Loucy (cell line): ENCODE data around the gene BRD9.

Experiments
- H2AFZ ChIP-seq: fragments of 200-600 bp; sonication (generic); 2 replicates; pipeline ENCODE4 v1.6.0; 2016; ENCODE audit warnings: antibody characterized with exemption, mild to moderate bottlenecking, low read length, moderate library complexity
- H3F3A ChIP-seq: fragments of 200-600 bp; 2 replicates; pipeline ENCODE4 v1.6.0; 2016; ENCODE audit warnings: antibody characterized with exemption, low read depth, mild to moderate bottlenecking
- H3K27me3 ChIP-seq: fragments of 200-600 bp; sonication (generic); 2 replicates; pipeline ENCODE4 v1.6.1; 2014; ENCODE audit warnings: low read length, mild to moderate bottlenecking; ENCODE audit not compliant: insufficient read depth, poor library complexity, severe bottlenecking
- H3K36me3 ChIP-seq: fragments of 200-600 bp; sonication (generic); 2 replicates; pipeline ENCODE4 v1.6.1; 2016; ENCODE audit warnings: low read length; ENCODE audit not compliant: insufficient read depth
- H3K4me1 ChIP-seq: fragments of 200-600 bp; sonication (generic); 2 replicates; pipeline ENCODE4 v1.5.1; 2014; ENCODE audit warnings: low read length, mild to moderate bottlenecking; ENCODE audit not compliant: insufficient read depth, poor library complexity, severe bottlenecking
- H3K4me2 ChIP-seq: fragments of 200-600 bp; sonication (generic); 2 replicates; pipeline ENCODE4 v1.6.0; 2014; ENCODE audit warnings: antibody characterized with exemption, low read length, low read depth, mild to moderate bottlenecking; ENCODE audit not compliant: poor library complexity, severe bottlenecking
- H3K4me3 ChIP-seq: fragments of 200-600 bp; sonication (generic); 2 replicates; pipeline ENCODE4 v1.5.1; 2014; ENCODE audit warnings: low read length, mild to moderate bottlenecking, mixed read lengths; ENCODE audit not compliant: poor library complexity, severe bottlenecking
- H3K79me2 ChIP-seq: fragments of 200-600 bp; sonication (generic); 2 replicates; pipeline ENCODE4 v1.6.1; 2014; ENCODE audit warnings: low read length; ENCODE audit not compliant: insufficient read depth
- H3K9ac ChIP-seq: fragments of 200-600 bp; sonication (generic); 2 replicates; pipeline ENCODE4 v1.6.0; 2014; ENCODE audit warnings: mild to moderate bottlenecking, low read depth, low read length, moderate library complexity; ENCODE audit not compliant: poor library complexity, severe bottlenecking
- H3K9me2 ChIP-seq: fragments of 200-600 bp; sonication (generic); replicated peaks from 2 replicates; pipeline ENCODE4 v1.6.1; 2016; ENCODE audit warnings: low read depth, low read length, mixed read lengths
- H3K9me3 ChIP-seq: fragments of 200-600 bp; sonication (generic); 2 replicates; pipeline ENCODE4 v1.6.1; 2014; ENCODE audit warnings: mild to moderate bottlenecking, antibody characterized with exemption, low read length, low read depth; ENCODE audit not compliant: insufficient read depth
- H4K20me1 ChIP-seq: fragments of 200-600 bp; sonication (generic); 2 replicates; pipeline ENCODE4 v1.6.0; 2014; ENCODE audit warnings: antibody characterized with exemption, low read length, mild to moderate bottlenecking; ENCODE audit not compliant: insufficient read depth, poor library complexity, severe bottlenecking
- EZH2phosphoT487 ChIP-seq: fragments of 200-600 bp; IDR thresholded peaks from 2 replicates; pipeline ENCODE4 v1.6.1; 2018; ENCODE audit warnings: antibody characterized with exemption, mild to moderate bottlenecking, moderate library complexity, borderline replicate concordance
- TF ChIP-seq, protein P1 (sequence below): fragments of 200-600 bp; sonication (generic); conservative IDR thresholded peaks from 2 replicates; pipeline ENCODE4 v1.5.1; 2014; ENCODE audit warnings: mild to moderate bottlenecking, antibody characterized with exemption, low read length

BRD9 gene

GRCh38 chr5:910769-911160 lies 18.2 kb upstream of the BRD9 start:
- no peaks in the 10 kb centered on the region for H3K4me1 ChIP-seq
- no peak overlapping the region for H3K4me2 ChIP-seq
- TF ChIP-seq EZH2phosphoT487 = no peak
- TF ChIP-seq, protein P1, sequence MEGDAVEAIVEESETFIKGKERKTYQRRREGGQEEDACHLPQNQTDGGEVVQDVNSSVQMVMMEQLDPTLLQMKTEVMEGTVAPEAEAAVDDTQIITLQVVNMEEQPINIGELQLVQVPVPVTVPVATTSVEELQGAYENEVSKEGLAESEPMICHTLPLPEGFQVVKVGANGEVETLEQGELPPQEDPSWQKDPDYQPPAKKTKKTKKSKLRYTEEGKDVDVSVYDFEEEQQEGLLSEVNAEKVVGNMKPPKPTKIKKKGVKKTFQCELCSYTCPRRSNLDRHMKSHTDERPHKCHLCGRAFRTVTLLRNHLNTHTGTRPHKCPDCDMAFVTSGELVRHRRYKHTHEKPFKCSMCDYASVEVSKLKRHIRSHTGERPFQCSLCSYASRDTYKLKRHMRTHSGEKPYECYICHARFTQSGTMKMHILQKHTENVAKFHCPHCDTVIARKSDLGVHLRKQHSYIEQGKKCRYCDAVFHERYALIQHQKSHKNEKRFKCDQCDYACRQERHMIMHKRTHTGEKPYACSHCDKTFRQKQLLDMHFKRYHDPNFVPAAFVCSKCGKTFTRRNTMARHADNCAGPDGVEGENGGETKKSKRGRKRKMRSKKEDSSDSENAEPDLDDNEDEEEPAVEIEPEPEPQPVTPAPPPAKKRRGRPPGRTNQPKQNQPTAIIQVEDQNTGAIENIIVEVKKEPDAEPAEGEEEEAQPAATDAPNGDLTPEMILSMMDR = no peak
- H3K9ac ChIP-seq = no peak overlapping the region
- no peaks in the 10 kb centered on the region for H3K9me3 ChIP-seq
- H3K9me2 ChIP-seq = no peaks in the 10 kb centered on the region
- no peak overlapping the region for H2AFZ ChIP-seq
- no peaks in the 10 kb centered on the region for H3F3A ChIP-seq
- no peaks in the 10 kb centered on the region for H3K79me2 ChIP-seq
- no peaks in the 10 kb centered on the region for H3K27me3 ChIP-seq
- H3K4me3 ChIP-seq = no peak overlapping the region
- H4K20me1 ChIP-seq = no peaks in the 10 kb centered on the region
- H3K36me3 ChIP-seq = peaks cover 36% of the 10 kb centered on the region

- no peaks in the 10 kb centered on the region for H3K9me2 ChIP-seq
- no peaks in the 10 kb centered on the region; the same call in 1 of the 2 replicates for H3K79me2 ChIP-seq
- H3K4me2 ChIP-seq = no peak overlapping the region
- no peaks in the 10 kb centered on the region for H3K4me1 ChIP-seq
- H3K4me3 ChIP-seq = no peak overlapping the region
- no peak for TF ChIP-seq EZH2phosphoT487
- TF ChIP-seq, protein P1 = no peak
- no peak overlapping the region for H2AFZ ChIP-seq
- H3K27me3 ChIP-seq = no peaks in the 10 kb centered on the region
- H4K20me1 ChIP-seq = no peaks in the 10 kb centered on the region
- peaks cover 40% of the 10 kb centered on the region for H3K36me3 ChIP-seq
- H3K9me3 ChIP-seq = no peaks in the 10 kb centered on the region
- no peak overlapping the region for H3K9ac ChIP-seq
- H3F3A ChIP-seq = no peaks in the 10 kb centered on the region
Observed at GRCh38 chr5:909994-910768, 17.6 kb upstream of the BRD9 start.

DNA sequence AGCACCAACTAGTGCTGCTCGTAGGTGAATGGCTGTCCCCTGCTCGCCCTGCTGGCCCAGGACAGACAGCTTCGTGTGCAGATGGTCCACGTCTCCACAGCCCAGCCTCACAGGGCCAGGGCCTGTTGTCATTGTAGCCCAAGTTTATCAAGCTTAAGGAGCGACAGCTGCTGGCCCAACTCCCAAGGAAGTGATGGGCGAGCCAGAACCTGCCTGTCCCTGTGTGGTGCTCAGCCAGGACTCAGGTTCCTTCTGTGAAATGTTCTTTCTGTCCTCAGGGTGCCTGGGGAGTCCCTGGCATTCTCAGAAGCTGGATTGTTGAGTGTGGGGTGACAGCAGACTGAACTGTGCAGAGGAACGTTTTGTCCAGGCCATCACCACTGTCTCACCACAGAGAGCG lies 16.5 kb upstream of the BRD9 start:
- Histone ChIP-seq H2AFZ (no peak overlapping the region), H3K4me3 (no peak overlapping the region), H3K9ac (no peak overlapping the region), H3K9me2 (no peaks in the 10 kb centered on the region), H3F3A (no peaks in the 10 kb centered on the region), H3K79me2 (no peaks in the 10 kb centered on the region; the same call in 1 of the 2 replicates), H4K20me1 (no peaks in the 10 kb centered on the region), H3K4me1 (no peaks in the 10 kb centered on the region), H3K9me3 (no peaks in the 10 kb centered on the region), H3K36me3 (peaks cover 43% of the 10 kb centered on the region), H3K27me3 (no peaks in the 10 kb centered on the region), H3K4me2 (no peak overlapping the region)
- no peak for TF ChIP-seq EZH2phosphoT487
- TF ChIP-seq, protein P1 = no peak
